Rectal smooth muscle tissue (tissue), 1 donor: ENCODE measurements around the gene ZNF827.

ENCODE experiments used
- H3K27ac ChIP-seq: one replicate; pipeline ENCODE4 v1.7.0; 2013; ENCODE audit warnings: low read depth, low read length, inconsistent platforms
- H3K27me3 ChIP-seq: one replicate; pipeline ENCODE4 v1.7.0; 2013; ENCODE audit warnings: low read length; ENCODE audit not compliant: control insufficient read depth, insufficient read depth
- H3K36me3 ChIP-seq: one replicate; pipeline ENCODE4 v1.7.0; 2013; ENCODE audit warnings: low read length; ENCODE audit not compliant: control insufficient read depth, insufficient read depth
- H3K4me1 ChIP-seq: one replicate; pipeline ENCODE4 v1.7.0; 2013; ENCODE audit warnings: low read length; ENCODE audit not compliant: control insufficient read depth, insufficient read depth
- H3K4me3 ChIP-seq: one replicate; pipeline ENCODE4 v1.7.0; 2013; ENCODE audit warnings: low read length
- H3K9ac ChIP-seq: one replicate; pipeline ENCODE4 v1.7.0; 2013; ENCODE audit warnings: low read length

The ZNF827 gene

DNA sequence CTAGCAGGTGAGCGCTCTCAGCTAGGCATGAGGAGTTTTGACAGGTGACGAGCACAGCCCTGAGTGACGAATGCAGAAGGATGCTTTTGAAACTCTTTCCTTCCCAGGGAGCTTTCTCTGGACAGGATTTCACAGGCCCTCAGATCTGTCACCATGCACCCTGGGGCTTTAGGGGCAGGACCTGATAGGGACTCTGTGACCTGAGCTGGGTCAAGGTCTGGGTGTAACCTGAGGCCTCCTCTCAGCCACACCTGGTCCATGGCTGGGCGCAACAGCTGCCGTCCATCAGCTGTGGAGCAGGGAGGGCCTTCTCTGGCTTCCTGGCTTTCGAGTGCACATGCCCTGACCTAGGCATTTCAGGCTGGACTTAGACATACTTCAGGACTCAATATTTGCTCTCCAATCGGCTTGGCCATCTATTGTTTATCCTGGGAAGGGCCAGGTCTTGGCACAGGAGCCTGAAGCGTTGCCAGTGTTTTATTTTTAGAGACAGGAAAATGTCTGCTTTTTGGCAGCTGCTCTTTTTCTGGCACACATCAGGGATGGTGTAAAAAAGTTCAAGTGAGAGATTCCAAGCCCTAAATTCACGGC is 202.3 kb downstream of the ZNF827 start:
- no peaks in the 10 kb centered on the region for H3K36me3 ChIP-seq
- no peak overlapping the region for H3K4me3 ChIP-seq
- H3K27ac ChIP-seq = peak overlapping the region; percentile 100
- no peaks in the 10 kb centered on the region for H3K27me3 ChIP-seq
- no peak overlapping the region for H3K9ac ChIP-seq
- peaks cover 41% of the 10 kb centered on the region for H3K4me1 ChIP-seq

DNA sequence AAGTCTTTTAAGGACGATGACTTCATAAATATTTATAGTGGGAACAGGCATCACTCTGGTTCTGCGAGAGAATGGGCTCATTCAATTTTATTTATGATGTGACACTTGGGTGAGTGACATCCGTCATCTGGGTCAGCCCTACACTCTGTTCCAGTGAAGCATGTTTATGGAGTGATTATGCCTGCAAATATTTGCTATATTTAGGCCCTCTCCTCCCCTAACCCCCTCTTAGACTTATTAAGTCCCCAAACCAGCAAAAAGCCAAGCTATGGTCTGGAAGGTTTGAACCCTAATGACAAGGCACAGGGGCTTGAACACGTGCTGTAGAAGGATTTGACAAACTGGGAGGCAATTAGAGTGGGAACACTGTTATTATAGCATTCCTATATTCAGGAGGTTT is 202.8 kb downstream of the ZNF827 start:
- Histone ChIP-seq H3K27ac (peak overlapping the region; percentile 100), H3K4me1 (peaks cover 41% of the 10 kb centered on the region), H3K27me3 (no peaks in the 10 kb centered on the region), H3K4me3 (no peak overlapping the region), H3K9ac (no peak overlapping the region), H3K36me3 (no peaks in the 10 kb centered on the region)

DNA sequence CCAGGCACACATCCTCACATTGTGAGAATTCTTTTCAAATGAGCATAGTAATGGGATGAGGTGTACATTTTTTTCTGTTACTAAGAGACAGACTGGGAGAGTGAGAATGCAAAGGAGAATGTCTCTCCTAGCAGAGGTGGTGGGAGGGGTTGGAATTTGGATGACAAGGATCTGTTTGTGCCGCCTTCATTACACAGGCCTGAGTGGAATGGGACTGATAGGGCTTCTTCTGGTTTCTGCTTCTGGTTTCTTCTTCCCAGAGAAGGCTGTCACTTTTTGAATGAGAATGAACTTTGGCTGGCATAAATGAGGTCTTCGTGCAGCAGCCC is 203.3 kb downstream of the ZNF827 start:
- no peak overlapping the region for H3K9ac ChIP-seq
- H3K4me3 ChIP-seq = no peak overlapping the region
- peak overlapping the region; percentile 100 for H3K27ac ChIP-seq
- H3K4me1 ChIP-seq = peaks cover 41% of the 10 kb centered on the region
- no peaks in the 10 kb centered on the region for H3K36me3 ChIP-seq
- no peaks in the 10 kb centered on the region for H3K27me3 ChIP-seq

DNA sequence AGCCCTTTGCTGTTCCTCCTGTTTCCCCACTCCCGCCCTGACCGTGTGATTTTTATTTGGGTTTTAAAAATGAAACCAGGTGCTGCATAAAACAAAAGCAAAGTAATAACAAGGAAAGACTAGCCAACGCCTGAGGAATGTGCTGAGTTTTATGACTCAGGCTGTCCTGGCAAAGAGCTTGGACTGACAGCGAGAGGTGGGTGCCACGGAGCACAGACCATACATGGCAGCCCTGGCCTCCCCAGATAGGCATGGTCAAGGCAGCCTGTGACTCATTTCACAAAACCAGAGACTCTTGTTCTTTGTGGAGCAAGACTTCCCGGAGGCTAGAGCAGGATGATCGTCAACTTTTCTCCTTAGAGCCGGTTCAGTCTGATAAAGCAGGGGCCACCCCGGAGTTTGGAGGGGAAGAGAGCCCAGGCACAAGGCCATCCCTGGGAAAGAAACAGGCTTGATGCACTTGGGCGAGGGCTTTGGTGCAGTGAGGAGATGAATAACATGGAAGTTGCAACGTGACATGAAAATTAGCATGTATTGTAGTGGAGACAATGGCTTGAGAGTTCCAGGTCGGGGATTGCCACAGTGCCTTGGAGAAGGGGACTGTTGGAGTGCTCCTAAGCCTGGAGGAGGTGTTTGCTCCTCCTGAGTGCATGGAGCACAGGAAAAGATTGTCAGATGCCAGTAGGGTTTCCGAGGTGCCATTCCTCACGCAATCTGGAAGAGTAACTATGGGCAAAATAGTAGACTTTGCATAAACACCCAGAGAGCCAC is 203.9 kb downstream of the ZNF827 start:
- H3K9ac ChIP-seq = no peak overlapping the region
- peak overlapping the region; percentile 70 for H3K4me3 ChIP-seq
- H3K36me3 ChIP-seq = no peaks in the 10 kb centered on the region
- H3K4me1 ChIP-seq = peaks cover 39% of the 10 kb centered on the region
- no peaks in the 10 kb centered on the region for H3K27me3 ChIP-seq
- H3K27ac ChIP-seq = peak overlapping the region; percentile 100

DNA sequence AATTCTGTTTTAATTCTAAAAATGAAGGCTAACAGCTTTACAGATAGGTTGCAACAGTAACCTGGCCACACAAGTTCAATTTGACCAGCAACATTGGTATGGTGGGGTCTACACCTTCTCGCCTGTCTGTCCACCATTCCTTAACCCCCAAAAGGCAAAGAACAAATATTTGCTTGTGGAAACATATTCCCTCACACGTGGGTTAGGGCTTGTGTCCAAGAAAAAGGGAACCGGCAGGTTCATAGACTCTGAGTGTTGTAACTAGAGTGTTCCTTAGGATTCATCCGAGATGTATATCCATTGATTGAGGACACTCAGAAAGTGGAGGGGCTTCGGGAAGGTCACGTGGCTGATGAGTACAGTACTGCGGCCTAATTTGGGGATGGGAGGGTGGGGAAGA is 204.6 kb downstream of the ZNF827 start:
- H3K4me3 ChIP-seq = peak overlapping the region; percentile 70
- peak overlapping the region; percentile 100 for H3K27ac ChIP-seq

DNA sequence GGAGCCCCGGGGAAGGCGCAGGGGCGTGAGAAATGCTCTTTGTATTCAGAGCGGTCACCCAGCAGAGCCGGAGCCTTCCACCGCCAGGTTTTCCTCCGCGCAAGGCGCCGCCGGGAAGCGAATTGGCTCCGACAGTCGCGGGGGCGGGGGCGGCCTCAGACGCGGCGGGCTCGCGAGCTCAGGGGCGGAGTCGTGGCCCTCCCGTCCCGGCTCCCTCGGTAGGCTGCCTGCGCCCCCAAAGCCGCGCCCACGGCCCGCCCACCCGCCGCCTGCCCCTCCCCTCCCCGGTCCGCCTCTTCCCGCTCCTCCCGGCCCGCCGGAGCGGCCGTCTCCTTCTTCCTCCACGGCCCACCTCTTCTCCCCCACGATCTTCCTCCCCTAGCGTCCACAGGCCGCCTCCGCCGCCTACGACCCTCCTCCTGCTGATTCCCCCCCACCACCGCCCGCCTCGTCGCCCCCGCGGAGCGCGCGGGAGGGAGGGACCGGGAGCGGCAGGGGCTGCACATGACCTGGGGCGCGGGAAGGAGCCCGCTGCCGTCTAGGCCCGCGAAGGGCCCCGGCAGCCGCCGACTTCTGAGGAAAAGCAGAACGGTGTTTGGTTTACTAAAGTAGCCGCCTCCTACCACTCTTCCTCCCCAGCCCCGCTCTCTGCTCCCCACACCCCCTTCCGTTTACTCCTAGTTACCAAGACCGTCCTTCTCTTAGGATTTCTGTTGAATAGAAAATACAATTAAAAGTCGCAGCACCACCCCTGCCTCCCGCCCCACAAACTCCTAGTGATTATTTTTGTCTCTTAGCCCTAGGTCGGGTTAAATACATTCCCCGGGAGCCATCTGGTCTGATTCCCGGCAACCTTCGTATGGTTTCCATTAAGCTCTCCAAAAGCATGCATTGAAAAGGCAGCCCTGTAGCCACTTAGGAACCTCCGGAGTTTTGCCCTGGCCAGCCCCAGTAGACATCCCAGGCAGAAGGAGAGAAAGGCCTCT is 205.4 kb downstream of the ZNF827 start:
- peak overlapping the region; percentile 100 for H3K27ac ChIP-seq
- H3K27me3 ChIP-seq = no peaks in the 10 kb centered on the region
- peak overlapping the region; percentile 64 for H3K9ac ChIP-seq
- peaks cover 37% of the 10 kb centered on the region for H3K4me1 ChIP-seq
- H3K4me3 ChIP-seq = peak overlapping the region; percentile 70
- H3K36me3 ChIP-seq = no peaks in the 10 kb centered on the region

More for the DNA sequence above, 204.6 kb downstream of the ZNF827 start:
- no peaks in the 10 kb centered on the region for H3K36me3 ChIP-seq
- peaks cover 37% of the 10 kb centered on the region for H3K4me1 ChIP-seq
- H3K27me3 ChIP-seq = no peaks in the 10 kb centered on the region
- H3K9ac ChIP-seq = no peak overlapping the region

DNA sequence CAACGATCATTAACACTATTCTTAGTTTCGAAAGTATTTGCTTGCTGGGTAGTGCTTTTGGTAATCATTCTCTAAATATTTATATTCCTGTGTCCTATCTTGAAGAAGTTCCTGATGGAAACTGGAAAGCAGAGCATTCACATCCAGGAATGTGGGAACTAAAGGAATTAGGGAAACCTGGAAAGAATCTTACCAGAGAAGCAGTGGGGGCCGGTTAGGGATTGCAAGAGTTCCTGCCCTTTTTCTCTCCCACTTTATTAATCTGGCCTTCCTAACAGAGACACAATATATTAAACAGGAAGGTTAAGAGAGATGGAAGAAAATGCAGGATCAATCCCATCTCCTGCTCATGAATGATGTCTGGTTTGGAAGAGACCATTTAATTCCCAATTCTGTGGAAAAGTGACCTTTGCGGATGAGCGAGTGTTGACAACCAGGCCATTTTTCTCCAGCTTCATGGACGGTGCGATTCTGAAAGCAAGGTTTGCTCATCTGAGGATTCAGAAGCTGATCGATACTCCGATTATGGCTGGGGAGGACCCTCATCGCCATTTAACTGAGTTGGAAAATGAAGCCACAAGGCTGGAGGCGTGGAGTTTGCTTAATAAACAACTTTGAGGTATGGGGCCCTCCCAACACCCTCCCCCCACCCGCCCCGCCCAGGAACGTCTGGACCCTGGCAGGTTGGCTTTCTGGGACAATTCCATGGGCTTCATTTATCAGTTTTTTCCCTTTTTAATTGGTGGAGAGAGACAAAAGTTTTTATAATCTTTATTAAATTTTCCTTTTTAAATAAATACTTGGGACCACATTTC is 206.4 kb downstream of the ZNF827 start:
- Histone ChIP-seq H3K4me1 (peaks cover 37% of the 10 kb centered on the region), H3K4me3 (peak overlapping the region; percentile 63), H3K36me3 (no peaks in the 10 kb centered on the region), H3K27ac (peak overlapping the region; percentile 100), H3K27me3 (no peaks in the 10 kb centered on the region), H3K9ac (peak overlapping the region; percentile 26)

DNA sequence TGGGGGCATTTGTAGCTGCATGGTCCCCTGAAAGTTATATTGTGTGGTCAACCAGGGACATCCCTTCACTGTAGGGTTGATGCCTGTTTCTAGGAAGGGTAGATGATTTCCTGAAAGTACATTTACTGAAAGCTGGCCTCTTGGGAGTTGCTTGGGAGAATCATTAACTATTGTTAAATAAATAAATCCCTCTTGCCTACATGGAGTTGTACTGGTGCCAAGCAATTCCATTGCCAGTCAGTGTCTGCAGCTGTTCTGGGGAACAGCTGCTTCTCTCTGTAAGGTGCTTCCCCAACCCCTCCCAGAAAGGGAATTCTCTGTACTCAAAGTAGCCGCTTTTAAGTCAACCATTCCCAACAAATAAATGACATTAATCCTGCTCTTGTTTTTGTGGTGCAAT is 207.6 kb downstream of the ZNF827 start:
- H3K4me3 ChIP-seq = no peak overlapping the region
- no peaks in the 10 kb centered on the region for H3K27me3 ChIP-seq
- no peak overlapping the region for H3K27ac ChIP-seq
- no peaks in the 10 kb centered on the region for H3K36me3 ChIP-seq
- no peak overlapping the region for H3K9ac ChIP-seq
- H3K4me1 ChIP-seq = peaks cover 28% of the 10 kb centered on the region

DNA sequence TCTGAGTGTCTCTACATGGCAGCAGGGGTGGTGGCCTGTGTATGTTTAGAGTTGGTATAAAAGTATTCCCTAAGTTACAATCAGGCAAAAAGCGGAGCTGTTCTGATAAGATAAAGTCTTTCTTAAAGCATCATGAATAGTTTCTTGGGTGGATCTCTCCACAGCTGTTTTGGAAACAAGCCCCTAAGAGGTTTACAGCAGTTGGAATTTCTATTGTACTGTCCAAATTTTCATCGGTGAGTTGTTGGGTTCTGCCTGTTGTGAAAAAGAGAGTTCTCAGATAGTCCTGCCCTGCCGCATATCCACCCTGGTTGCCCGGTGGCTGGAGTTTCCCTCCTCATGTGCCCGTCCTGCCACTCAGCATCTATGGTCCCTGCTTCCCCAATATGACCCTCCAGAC is 208.6 kb downstream of the ZNF827 start:
- peaks cover 20% of the 10 kb centered on the region for H3K4me1 ChIP-seq
- H3K36me3 ChIP-seq = no peaks in the 10 kb centered on the region
- no peak overlapping the region for H3K4me3 ChIP-seq
- no peak overlapping the region for H3K27ac ChIP-seq
- H3K27me3 ChIP-seq = no peaks in the 10 kb centered on the region
- H3K9ac ChIP-seq = no peak overlapping the region

DNA sequence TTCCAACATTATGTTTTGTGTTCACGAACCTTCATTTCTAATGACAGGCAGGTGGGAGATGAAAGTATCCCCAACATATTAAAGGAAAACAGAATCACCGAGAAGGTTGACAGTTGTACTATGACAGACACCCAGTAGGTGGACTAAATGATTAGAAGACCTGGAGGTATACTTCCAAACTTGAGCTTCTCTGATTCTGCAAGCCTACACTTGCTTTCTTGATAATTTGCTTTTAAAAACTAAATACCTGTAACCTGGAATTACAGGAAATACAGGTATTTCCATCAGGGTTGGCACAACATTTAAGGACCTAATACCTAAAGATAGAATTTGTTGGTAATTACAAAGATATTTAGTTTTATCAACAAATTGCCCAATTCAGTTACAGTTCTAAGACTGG is 215.3 kb downstream of the ZNF827 start:
- Histone ChIP-seq H3K4me3 (no peak overlapping the region), H3K36me3 (no peaks in the 10 kb centered on the region), H3K4me1 (no peaks in the 10 kb centered on the region), H3K9ac (no peak overlapping the region), H3K27me3 (no peaks in the 10 kb centered on the region), H3K27ac (no peak overlapping the region)

DNA sequence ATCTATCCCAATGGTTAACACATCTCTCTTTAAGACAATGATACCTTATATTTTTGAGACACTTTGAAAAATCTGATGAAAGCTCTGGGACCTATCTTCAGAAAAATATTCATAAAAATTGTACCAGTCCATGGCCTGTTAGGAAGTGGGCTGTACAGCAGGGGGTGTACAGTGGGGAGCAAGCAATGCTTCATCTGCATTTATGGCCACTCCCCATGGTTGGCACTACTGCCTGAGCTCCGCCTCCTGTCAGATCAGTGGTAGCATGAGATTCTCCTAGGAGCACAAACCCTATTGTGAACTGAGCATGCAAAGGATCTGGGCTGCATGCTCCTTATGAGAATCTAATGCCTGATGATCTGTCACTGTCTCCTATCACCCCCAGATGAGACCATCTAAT is 216.1 kb downstream of the ZNF827 start:
- Histone ChIP-seq H3K27me3 (no peaks in the 10 kb centered on the region), H3K27ac (no peak overlapping the region), H3K4me3 (no peak overlapping the region), H3K4me1 (no peaks in the 10 kb centered on the region), H3K36me3 (no peaks in the 10 kb centered on the region), H3K9ac (no peak overlapping the region)

DNA sequence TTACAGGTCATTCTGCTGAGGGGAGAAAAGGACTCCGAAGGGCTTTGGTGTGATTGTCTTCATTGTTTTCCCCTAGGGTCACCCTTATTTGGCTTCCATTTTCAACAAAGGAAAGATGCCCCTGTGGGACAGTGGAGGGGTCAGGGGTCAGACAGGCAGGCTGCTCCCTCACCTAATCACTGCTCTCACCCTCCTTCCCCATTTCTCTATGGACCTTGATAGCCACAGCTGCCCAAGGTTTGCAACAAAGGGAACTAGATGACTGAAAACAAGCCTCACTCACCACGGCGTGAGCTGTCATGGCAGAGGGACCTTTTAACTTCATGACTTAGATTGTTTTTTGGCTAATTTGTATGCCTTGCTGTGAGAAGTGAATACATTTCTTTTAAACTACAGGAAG is 218.0 kb downstream of the ZNF827 start:
- H3K27me3 ChIP-seq = no peaks in the 10 kb centered on the region
- H3K27ac ChIP-seq = no peak overlapping the region
- no peak overlapping the region for H3K9ac ChIP-seq
- H3K4me3 ChIP-seq = no peak overlapping the region
- H3K4me1 ChIP-seq = no peaks in the 10 kb centered on the region
- no peaks in the 10 kb centered on the region for H3K36me3 ChIP-seq
